ENCODE measurements around the gene EHMT1.

The EHMT1 gene

GRCh38 chr9:137656416-137656815 is 37.6 kb downstream of the EHMT1 start:
- DNase-seq (ENCODE audit: low read depth), result no peak
- H3K4me3 ChIP-seq (ENCODE audit: low read depth, low read length), result no peak overlapping the region
- TF ChIP-seq CTCF (IDR thresholded peaks at IDR 0.05; ENCODE audit: low read depth, low read length, missing control alignments), result no peak
- in situ Hi-C loops (cut with HindIII; ENCODE audit: low sequenced_read_pairs), result no loop called here

- DNase-seq (ENCODE audit: low read depth), result no peak
- TF ChIP-seq CTCF (IDR thresholded peaks at IDR 0.05; ENCODE audit: low read depth, low read length, missing control alignments), result no peak
- no peak overlapping the region for H3K4me3 ChIP-seq (ENCODE audit: low read depth, low read length)
- in situ Hi-C loops (cut with HindIII; ENCODE audit: low sequenced_read_pairs), result no loop called here
Observed at GRCh38 chr9:137657606-137658005, 38.8 kb downstream of the EHMT1 start.

- DNase-seq (ENCODE audit: low read depth), result no peak
- in situ Hi-C loops (cut with HindIII; ENCODE audit: low sequenced_read_pairs), result no loop called here
- no peak overlapping the region for H3K4me3 ChIP-seq (ENCODE audit: low read depth, low read length)
- TF ChIP-seq CTCF (IDR thresholded peaks at IDR 0.05; ENCODE audit: low read depth, low read length, missing control alignments), result no peak
Observed at GRCh38 chr9:137658781-137659180, 40.0 kb downstream of the EHMT1 start.

GRCh38 chr9:137660144-137660543 is 41.3 kb downstream of the EHMT1 start:
- in situ Hi-C loops (cut with HindIII; ENCODE audit: low sequenced_read_pairs), result no loop called here
- no peak for DNase-seq (ENCODE audit: low read depth)
- TF ChIP-seq CTCF (IDR thresholded peaks at IDR 0.05; ENCODE audit: low read depth, low read length, missing control alignments), result no peak

GRCh38 chr9:137663584-137663983 is 44.8 kb downstream of the EHMT1 start:
- no peak overlapping the region for H3K4me3 ChIP-seq (ENCODE audit: low read depth, low read length)
- DNase-seq (ENCODE audit: low read depth), result no peak
- in situ Hi-C loops (cut with HindIII; ENCODE audit: low sequenced_read_pairs), result no loop called here
- no peak for TF ChIP-seq CTCF (IDR thresholded peaks at IDR 0.05; ENCODE audit: low read depth, low read length, missing control alignments)

More at GRCh38 chr9:137660144-137660543, 41.3 kb downstream of the EHMT1 start:
- H3K4me3 ChIP-seq (ENCODE audit: low read depth, low read length), result no peak overlapping the region

- in situ Hi-C loops (cut with HindIII; ENCODE audit: low sequenced_read_pairs), result no loop called here
- TF ChIP-seq CTCF (IDR thresholded peaks at IDR 0.05; ENCODE audit: low read depth, low read length, missing control alignments), result no peak
- H3K4me3 ChIP-seq (ENCODE audit: low read depth, low read length), result no peak overlapping the region
- no peak for DNase-seq (ENCODE audit: low read depth)
Observed at GRCh38 chr9:137664676-137665075, 45.9 kb downstream of the EHMT1 start.

- H3K4me3 ChIP-seq (ENCODE audit: low read depth, low read length), result no peak overlapping the region
- in situ Hi-C loops (cut with HindIII; ENCODE audit: low sequenced_read_pairs), result no loop called here
- TF ChIP-seq CTCF (IDR thresholded peaks at IDR 0.05; ENCODE audit: low read depth, low read length, missing control alignments), result no peak
- DNase-seq (ENCODE audit: low read depth), result no peak
Observed at GRCh38 chr9:137665226-137665625, 46.4 kb downstream of the EHMT1 start.

Data from astrocyte of the cerebellum (primary cell).